ENCODE data around the gene DENND1A. TPM values are rescaled to one million over a fixed set of nuclear protein-coding genes. Genes with fewer than 3 reads are reported as not detected.

The DENND1A gene
- total and polyA plus RNA-seq, 2 experiments from 2014 or later = 13.1 to 28.7 TPM

DNA sequence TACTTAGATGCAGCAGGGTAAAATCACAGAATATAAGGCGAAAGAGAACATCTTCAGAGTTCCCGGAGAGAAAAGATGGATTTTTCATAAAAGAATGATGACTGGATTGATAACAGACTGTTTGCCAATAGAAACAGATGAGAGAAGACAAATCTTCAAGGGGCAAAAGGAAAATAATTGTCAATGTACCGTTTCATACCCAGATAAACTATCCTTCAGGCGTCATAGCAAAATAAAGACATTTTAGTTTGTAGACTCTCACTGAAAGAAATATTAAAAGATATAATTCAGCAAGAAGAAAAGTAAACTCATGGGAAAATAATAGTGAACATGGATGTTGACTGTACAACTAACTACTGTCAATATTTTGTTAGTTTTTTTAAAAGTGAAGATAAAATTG is 399.7 kb downstream of the DENND1A start:
- Histone ChIP-seq H2AFZ (no peak overlapping the region), H4K20me1 (replicated peaks; ENCODE audit: insufficient read depth) (no peaks in the 10 kb centered on the region; the same call in 1 of the 2 replicates), H3K4me1 (ENCODE audit: insufficient read depth) (no peaks in the 10 kb centered on the region), H3K27me3 (ENCODE audit: insufficient read depth) (no peaks in the 10 kb centered on the region), H3K9me2 (ENCODE audit: insufficient read depth) (no peaks in the 10 kb centered on the region), H3K4me2 (no peak overlapping the region), H3K27ac (ENCODE audit: low read depth) (no peak overlapping the region), H3K79me2 (replicated peaks; ENCODE audit: insufficient read depth) (no peaks in the 10 kb centered on the region), H3K36me3 (ENCODE audit: insufficient read depth) (no peaks in the 10 kb centered on the region), H3K4me3 (no peak overlapping the region), H3F3A (replicated peaks; ENCODE audit: low read depth) (no peaks in the 10 kb centered on the region)
- no peak overlapping the region for H3K27ac Mint-ChIP-seq
- H3K36me3 Mint-ChIP-seq (ENCODE audit: low read depth) = peaks cover 7% of the 10 kb centered on the region; the same call in 1 of the 3 replicates
- no peaks in the 10 kb centered on the region for H3K4me1 Mint-ChIP-seq
- H3K4me3 Mint-ChIP-seq = no peak overlapping the region
- H3K27me3 Mint-ChIP-seq (ENCODE audit: insufficient read depth, low read depth, poor library complexity) = peaks cover 2% of the 10 kb centered on the region
- peaks cover 5% of the 10 kb centered on the region; the same call in 1 of the 3 replicates for H3K9me3 Mint-ChIP-seq
- DNase-seq (ENCODE audit: low spot score) (no peak), ATAC-seq (no peak)
- TF ChIP-seq, protein P1, sequence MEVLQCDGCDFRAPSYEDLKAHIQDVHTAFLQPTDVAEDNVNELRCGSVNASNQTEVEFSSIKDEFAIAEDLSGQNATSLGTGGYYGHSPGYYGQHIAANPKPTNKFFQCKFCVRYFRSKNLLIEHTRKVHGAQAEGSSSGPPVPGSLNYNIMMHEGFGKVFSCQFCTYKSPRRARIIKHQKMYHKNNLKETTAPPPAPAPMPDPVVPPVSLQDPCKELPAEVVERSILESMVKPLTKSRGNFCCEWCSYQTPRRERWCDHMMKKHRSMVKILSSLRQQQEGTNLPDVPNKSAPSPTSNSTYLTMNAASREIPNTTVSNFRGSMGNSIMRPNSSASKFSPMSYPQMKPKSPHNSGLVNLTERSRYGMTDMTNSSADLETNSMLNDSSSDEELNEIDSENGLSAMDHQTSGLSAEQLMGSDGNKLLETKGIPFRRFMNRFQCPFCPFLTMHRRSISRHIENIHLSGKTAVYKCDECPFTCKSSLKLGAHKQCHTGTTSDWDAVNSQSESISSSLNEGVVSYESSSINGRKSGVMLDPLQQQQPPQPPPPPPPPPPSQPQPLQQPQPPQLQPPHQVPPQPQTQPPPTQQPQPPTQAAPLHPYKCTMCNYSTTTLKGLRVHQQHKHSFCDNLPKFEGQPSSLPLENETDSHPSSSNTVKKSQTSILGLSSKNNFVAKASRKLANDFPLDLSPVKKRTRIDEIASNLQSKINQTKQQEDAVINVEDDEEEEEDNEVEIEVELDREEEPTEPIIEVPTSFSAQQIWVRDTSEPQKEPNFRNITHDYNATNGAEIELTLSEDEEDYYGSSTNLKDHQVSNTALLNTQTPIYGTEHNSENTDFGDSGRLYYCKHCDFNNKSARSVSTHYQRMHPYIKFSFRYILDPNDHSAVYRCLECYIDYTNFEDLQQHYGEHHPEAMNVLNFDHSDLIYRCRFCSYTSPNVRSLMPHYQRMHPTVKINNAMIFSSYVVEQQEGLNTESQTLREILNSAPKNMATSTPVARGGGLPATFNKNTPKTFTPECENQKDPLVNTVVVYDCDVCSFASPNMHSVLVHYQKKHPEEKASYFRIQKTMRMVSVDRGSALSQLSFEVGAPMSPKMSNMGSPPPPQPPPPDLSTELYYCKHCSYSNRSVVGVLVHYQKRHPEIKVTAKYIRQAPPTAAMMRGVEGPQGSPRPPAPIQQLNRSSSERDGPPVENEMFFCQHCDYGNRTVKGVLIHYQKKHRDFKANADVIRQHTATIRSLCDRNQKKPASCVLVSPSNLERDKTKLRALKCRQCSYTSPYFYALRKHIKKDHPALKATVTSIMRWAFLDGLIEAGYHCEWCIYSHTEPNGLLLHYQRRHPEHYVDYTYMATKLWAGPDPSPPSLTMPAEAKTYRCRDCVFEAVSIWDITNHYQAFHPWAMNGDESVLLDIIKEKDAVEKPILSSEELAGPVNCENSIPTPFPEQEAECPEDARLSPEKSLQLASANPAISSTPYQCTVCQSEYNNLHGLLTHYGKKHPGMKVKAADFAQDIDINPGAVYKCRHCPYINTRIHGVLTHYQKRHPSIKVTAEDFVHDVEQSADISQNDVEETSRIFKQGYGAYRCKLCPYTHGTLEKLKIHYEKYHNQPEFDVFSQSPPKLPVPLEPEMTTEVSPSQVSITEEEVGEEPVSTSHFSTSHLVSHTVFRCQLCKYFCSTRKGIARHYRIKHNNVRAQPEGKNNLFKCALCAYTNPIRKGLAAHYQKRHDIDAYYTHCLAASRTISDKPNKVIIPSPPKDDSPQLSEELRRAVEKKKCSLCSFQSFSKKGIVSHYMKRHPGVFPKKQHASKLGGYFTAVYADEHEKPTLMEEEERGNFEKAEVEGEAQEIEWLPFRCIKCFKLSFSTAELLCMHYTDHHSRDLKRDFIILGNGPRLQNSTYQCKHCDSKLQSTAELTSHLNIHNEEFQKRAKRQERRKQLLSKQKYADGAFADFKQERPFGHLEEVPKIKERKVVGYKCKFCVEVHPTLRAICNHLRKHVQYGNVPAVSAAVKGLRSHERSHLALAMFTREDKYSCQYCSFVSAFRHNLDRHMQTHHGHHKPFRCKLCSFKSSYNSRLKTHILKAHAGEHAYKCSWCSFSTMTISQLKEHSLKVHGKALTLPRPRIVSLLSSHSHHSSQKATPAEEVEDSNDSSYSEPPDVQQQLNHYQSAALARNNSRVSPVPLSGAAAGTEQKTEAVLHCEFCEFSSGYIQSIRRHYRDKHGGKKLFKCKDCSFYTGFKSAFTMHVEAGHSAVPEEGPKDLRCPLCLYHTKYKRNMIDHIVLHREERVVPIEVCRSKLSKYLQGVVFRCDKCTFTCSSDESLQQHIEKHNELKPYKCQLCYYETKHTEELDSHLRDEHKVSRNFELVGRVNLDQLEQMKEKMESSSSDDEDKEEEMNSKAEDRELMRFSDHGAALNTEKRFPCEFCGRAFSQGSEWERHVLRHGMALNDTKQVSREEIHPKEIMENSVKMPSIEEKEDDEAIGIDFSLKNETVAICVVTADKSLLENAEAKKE (CRISPR knock-in tag; IDR thresholded peaks at IDR 0.05) = no peak
- TF ChIP-seq ZNF331 (CRISPR knock-in tag; IDR thresholded peaks at IDR 0.05; ENCODE audit: low read depth) (no peak), EZH2phosphoT487 (IDR thresholded peaks at IDR 0.05; ENCODE audit: unreplicated experiment) (no peak), POLR2AphosphoS5 (IDR thresholded peaks at IDR 0.05; ENCODE audit: low read depth) (no peak), ZNF114 (CRISPR knock-in tag; IDR thresholded peaks at IDR 0.05) (no peak), STAT1 (IDR thresholded peaks at IDR 0.05; ENCODE audit: unreplicated experiment) (no peak), JUNB (IDR thresholded peaks at IDR 0.05; ENCODE audit: unreplicated experiment) (no peak), CREB1 (CRISPR knock-in tag; IDR thresholded peaks at IDR 0.05; ENCODE audit: low read depth) (no peak), NANOG (IDR thresholded peaks at IDR 0.05; ENCODE audit: borderline replicate concordance) (no peak), EZH2 (IDR thresholded peaks at IDR 0.05; ENCODE audit: low read depth, unreplicated experiment) (no peak)
- TF ChIP-seq, protein P2, sequence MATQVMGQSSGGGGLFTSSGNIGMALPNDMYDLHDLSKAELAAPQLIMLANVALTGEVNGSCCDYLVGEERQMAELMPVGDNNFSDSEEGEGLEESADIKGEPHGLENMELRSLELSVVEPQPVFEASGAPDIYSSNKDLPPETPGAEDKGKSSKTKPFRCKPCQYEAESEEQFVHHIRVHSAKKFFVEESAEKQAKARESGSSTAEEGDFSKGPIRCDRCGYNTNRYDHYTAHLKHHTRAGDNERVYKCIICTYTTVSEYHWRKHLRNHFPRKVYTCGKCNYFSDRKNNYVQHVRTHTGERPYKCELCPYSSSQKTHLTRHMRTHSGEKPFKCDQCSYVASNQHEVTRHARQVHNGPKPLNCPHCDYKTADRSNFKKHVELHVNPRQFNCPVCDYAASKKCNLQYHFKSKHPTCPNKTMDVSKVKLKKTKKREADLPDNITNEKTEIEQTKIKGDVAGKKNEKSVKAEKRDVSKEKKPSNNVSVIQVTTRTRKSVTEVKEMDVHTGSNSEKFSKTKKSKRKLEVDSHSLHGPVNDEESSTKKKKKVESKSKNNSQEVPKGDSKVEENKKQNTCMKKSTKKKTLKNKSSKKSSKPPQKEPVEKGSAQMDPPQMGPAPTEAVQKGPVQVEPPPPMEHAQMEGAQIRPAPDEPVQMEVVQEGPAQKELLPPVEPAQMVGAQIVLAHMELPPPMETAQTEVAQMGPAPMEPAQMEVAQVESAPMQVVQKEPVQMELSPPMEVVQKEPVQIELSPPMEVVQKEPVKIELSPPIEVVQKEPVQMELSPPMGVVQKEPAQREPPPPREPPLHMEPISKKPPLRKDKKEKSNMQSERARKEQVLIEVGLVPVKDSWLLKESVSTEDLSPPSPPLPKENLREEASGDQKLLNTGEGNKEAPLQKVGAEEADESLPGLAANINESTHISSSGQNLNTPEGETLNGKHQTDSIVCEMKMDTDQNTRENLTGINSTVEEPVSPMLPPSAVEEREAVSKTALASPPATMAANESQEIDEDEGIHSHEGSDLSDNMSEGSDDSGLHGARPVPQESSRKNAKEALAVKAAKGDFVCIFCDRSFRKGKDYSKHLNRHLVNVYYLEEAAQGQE (IDR thresholded peaks at IDR 0.05; ENCODE audit: unreplicated experiment) = no peak
- TF ChIP-seq, protein P3, sequence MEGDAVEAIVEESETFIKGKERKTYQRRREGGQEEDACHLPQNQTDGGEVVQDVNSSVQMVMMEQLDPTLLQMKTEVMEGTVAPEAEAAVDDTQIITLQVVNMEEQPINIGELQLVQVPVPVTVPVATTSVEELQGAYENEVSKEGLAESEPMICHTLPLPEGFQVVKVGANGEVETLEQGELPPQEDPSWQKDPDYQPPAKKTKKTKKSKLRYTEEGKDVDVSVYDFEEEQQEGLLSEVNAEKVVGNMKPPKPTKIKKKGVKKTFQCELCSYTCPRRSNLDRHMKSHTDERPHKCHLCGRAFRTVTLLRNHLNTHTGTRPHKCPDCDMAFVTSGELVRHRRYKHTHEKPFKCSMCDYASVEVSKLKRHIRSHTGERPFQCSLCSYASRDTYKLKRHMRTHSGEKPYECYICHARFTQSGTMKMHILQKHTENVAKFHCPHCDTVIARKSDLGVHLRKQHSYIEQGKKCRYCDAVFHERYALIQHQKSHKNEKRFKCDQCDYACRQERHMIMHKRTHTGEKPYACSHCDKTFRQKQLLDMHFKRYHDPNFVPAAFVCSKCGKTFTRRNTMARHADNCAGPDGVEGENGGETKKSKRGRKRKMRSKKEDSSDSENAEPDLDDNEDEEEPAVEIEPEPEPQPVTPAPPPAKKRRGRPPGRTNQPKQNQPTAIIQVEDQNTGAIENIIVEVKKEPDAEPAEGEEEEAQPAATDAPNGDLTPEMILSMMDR (conservative IDR thresholded peaks at IDR 0.05; ENCODE audit: low read depth in 2 of 2) = no peak
- TF ChIP-seq, protein P4, sequence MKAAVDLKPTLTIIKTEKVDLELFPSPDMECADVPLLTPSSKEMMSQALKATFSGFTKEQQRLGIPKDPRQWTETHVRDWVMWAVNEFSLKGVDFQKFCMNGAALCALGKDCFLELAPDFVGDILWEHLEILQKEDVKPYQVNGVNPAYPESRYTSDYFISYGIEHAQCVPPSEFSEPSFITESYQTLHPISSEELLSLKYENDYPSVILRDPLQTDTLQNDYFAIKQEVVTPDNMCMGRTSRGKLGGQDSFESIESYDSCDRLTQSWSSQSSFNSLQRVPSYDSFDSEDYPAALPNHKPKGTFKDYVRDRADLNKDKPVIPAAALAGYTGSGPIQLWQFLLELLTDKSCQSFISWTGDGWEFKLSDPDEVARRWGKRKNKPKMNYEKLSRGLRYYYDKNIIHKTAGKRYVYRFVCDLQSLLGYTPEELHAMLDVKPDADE (IDR thresholded peaks at IDR 0.05) = no peak
